ENCODE data around the gene INKA2.

DNA sequence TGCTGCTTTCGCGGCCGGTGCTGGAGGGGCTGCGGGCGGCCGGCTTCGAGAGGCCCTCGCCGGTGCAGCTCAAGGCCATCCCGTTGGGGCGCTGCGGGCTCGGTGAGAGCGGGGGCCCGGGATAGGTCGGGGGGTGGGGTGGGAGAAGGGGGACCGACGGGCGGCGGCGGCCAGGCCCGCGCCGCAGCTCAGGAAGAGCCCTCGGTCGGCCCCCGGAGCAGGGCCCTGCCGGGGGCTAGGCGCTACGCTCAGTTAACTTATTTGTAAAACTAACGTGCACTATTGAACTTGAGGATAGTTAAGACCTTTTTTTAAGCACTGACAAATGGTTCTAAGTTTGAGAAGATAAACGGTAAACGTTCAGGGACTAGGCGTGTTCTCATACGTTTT lies 16.9 kb upstream of the INKA2 start:
- TF ChIP-seq, protein P1, sequence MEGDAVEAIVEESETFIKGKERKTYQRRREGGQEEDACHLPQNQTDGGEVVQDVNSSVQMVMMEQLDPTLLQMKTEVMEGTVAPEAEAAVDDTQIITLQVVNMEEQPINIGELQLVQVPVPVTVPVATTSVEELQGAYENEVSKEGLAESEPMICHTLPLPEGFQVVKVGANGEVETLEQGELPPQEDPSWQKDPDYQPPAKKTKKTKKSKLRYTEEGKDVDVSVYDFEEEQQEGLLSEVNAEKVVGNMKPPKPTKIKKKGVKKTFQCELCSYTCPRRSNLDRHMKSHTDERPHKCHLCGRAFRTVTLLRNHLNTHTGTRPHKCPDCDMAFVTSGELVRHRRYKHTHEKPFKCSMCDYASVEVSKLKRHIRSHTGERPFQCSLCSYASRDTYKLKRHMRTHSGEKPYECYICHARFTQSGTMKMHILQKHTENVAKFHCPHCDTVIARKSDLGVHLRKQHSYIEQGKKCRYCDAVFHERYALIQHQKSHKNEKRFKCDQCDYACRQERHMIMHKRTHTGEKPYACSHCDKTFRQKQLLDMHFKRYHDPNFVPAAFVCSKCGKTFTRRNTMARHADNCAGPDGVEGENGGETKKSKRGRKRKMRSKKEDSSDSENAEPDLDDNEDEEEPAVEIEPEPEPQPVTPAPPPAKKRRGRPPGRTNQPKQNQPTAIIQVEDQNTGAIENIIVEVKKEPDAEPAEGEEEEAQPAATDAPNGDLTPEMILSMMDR (conservative IDR thresholded peaks at IDR 0.05; ENCODE audit: low read depth, low read length): no peak
- TF ChIP-seq CEBPB (IDR thresholded peaks at IDR 0.05; ENCODE audit: low read depth, low read length) (no peak), FOS (IDR thresholded peaks at IDR 0.05; ENCODE audit: low read depth, low read length) (no peak), MXI1 (IDR thresholded peaks at IDR 0.05; ENCODE audit: borderline replicate concordance, low read depth, low read length) (no peak)
